HepG2 (cell line): ENCODE data around the gene ZNF777. TPM values are rescaled to one million over a fixed set of nuclear protein-coding genes. Genes with fewer than 3 reads are reported as not detected.

Experiments
- FOSL1 ChIP-seq: sonication (generic); formaldehyde crosslinking; IDR thresholded peaks from 2 replicates; pipeline ENCODE4 v1.9.0; 2021; ENCODE audit warnings: missing genetic modification reagents, borderline replicate concordance
- IRF2 ChIP-seq: IDR thresholded peaks from 2 replicates; pipeline ENCODE4 v1.6.1; 2018; ENCODE audit warnings: missing genetic modification reagents, missing compliant biosample characterization
- MAF1 ChIP-seq: sonication (generic); formaldehyde crosslinking; IDR thresholded peaks from 2 replicates; pipeline ENCODE4 v1.5.0; 2020; ENCODE audit warnings: missing genetic modification reagents, borderline replicate concordance
- RBAK ChIP-seq: sonication (generic); formaldehyde crosslinking; IDR thresholded peaks from 2 replicates; pipeline ENCODE4 v1.5.1; 2020; ENCODE audit warnings: mild to moderate bottlenecking, missing genetic modification reagents
- TBX3 ChIP-seq: fragments of 450-650 bp; IDR thresholded peaks from 2 replicates; pipeline ENCODE4 v1.6.1; 2017; ENCODE audit warnings: antibody characterized with exemption, mild to moderate bottlenecking, inconsistent platforms, borderline replicate concordance
- ZGPAT ChIP-seq: IDR thresholded peaks from 2 replicates; pipeline ENCODE4 v1.6.1; 2016; ENCODE audit warnings: mild to moderate bottlenecking
- ZNF263 ChIP-seq: sonication (generic); formaldehyde crosslinking; IDR thresholded peaks from 2 replicates; pipeline ENCODE4 v1.4.0; 2020; ENCODE audit warnings: missing genetic modification reagents
- ZNF619 ChIP-seq: sonication (generic); formaldehyde crosslinking; IDR thresholded peaks from 2 replicates; pipeline ENCODE4 v1.4.0; 2020; ENCODE audit warnings: mild to moderate bottlenecking, missing genetic modification reagents
- polyA plus RNA-seq, 8 experiments: library from polyadenylated mRNA; depleted of rRNA in 3 of 8; stranded (reverse) in 7 of 8; unstranded in 1 of 8; fragments of >200 nt; fragmentation: Illumina TruSeq in 4 of 8; extraction: Trizol in 4 of 8; gene quantifications; 2 replicates each; pipeline versions ENCODE4 v1.2.1 to v1.2.3, GENCODE V29; 2011 to 2016; ENCODE audit warnings: low read depth in 4 of 8, missing spikeins in 1 of 8, mixed read lengths in 1 of 8; ENCODE audit not compliant: insufficient read depth in 1 of 8
- total RNA-seq, 5 experiments: library from RNA; depleted of rRNA; stranded (reverse); fragments of >200 nt; fragmentation: Illumina TruSeq; extraction: Trizol; gene quantifications; 2 replicates each; pipeline ENCODE4 v1.2.3, GENCODE V29; 2016; ENCODE audit warnings: low read depth in 1 of 5
- TF ChIP-seq, protein P1 (sequence below): sonication (generic); formaldehyde crosslinking; IDR thresholded peaks from 2 replicates; pipeline ENCODE4 v1.5.1; 2020; ENCODE audit warnings: mild to moderate bottlenecking, missing genetic modification reagents, borderline replicate concordance
- TF ChIP-seq, protein P2 (sequence below): sonication (generic); formaldehyde crosslinking; IDR thresholded peaks from 2 replicates; pipeline ENCODE4 v1.5.1; 2020; ENCODE audit warnings: missing genetic modification reagents, mild to moderate bottlenecking, borderline replicate concordance
- TF ChIP-seq, protein P3 (sequence below): sonication (generic); formaldehyde crosslinking; conservative IDR thresholded peaks from 2 replicates; pipeline ENCODE4 v1.4.0; 2020; ENCODE audit warnings: mild to moderate bottlenecking, missing genetic modification reagents, moderate library complexity

ZNF777 gene
- total and polyA plus RNA-seq, 2 of the 13 experiments (the other 11 are each of a cell fraction or from before 2014, with no cell fraction given): 3.8 to 6.0 TPM

DNA sequence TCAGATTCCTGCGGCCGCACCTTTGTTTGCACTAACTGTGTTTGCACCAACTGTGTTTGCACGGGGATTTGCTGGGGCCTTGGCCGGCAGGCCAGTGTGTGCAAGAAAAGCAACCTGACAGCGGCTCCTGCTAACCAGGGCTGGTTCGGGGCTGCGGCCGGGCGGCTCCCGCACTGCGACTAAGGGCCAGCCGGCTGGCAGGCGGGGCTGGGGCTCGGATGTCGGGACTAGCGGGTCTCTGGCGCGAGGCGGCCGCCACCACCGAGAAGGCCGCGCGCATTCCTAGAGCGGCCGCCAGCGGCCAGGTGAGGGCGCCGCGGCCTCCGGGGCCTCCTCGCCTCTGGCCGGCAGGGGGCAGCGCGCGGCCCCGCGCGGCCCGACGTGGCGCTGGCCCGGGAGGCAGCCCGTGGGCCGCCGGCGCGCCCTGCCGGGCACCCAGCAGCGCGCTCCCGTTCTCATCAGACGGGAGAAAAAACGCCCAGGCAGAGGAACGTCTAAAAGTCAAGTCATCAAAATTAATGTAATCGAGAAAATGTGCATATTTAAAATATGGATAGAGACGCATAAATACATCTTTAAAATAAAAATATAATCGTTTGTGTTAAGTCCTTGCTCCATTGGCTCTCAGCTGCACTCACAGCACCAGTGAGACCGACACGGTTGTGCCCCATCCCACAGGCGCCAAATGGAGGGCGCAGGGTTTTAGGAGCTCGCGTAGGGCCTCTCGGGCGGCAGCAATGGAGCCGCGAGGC is 38.5 kb downstream of the ZNF777 start (continued):
- TF ChIP-seq, protein P1, sequence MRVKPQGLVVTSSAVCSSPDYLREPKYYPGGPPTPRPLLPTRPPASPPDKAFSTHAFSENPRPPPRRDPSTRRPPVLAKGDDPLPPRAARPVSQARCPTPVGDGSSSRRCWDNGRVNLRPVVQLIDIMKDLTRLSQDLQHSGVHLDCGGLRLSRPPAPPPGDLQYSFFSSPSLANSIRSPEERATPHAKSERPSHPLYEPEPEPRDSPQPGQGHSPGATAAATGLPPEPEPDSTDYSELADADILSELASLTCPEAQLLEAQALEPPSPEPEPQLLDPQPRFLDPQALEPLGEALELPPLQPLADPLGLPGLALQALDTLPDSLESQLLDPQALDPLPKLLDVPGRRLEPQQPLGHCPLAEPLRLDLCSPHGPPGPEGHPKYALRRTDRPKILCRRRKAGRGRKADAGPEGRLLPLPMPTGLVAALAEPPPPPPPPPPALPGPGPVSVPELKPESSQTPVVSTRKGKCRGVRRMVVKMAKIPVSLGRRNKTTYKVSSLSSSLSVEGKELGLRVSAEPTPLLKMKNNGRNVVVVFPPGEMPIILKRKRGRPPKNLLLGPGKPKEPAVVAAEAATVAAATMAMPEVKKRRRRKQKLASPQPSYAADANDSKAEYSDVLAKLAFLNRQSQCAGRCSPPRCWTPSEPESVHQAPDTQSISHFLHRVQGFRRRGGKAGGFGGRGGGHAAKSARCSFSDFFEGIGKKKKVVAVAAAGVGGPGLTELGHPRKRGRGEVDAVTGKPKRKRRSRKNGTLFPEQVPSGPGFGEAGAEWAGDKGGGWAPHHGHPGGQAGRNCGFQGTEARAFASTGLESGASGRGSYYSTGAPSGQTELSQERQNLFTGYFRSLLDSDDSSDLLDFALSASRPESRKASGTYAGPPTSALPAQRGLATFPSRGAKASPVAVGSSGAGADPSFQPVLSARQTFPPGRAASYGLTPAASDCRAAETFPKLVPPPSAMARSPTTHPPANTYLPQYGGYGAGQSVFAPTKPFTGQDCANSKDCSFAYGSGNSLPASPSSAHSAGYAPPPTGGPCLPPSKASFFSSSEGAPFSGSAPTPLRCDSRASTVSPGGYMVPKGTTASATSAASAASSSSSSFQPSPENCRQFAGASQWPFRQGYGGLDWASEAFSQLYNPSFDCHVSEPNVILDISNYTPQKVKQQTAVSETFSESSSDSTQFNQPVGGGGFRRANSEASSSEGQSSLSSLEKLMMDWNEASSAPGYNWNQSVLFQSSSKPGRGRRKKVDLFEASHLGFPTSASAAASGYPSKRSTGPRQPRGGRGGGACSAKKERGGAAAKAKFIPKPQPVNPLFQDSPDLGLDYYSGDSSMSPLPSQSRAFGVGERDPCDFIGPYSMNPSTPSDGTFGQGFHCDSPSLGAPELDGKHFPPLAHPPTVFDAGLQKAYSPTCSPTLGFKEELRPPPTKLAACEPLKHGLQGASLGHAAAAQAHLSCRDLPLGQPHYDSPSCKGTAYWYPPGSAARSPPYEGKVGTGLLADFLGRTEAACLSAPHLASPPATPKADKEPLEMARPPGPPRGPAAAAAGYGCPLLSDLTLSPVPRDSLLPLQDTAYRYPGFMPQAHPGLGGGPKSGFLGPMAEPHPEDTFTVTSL (CRISPR knock-in tag): no peak
- TF ChIP-seq IRF2 (CRISPR knock-in tag): no peak
- TF ChIP-seq, protein P2, sequence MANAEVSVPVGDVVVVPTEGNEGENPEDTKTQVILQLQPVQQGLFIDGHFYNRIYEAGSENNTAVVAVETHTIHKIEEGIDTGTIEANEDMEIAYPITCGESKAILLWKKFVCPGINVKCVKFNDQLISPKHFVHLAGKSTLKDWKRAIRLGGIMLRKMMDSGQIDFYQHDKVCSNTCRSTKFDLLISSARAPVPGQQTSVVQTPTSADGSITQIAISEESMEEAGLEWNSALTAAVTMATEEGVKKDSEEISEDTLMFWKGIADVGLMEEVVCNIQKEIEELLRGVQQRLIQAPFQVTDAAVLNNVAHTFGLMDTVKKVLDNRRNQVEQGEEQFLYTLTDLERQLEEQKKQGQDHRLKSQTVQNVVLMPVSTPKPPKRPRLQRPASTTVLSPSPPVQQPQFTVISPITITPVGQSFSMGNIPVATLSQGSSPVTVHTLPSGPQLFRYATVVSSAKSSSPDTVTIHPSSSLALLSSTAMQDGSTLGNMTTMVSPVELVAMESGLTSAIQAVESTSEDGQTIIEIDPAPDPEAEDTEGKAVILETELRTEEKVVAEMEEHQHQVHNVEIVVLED (CRISPR knock-in tag): no peak; the same call in 1 of the 2 replicates
- peak; percentile 51; the same call in 1 of the 2 replicates for TF ChIP-seq ZGPAT (CRISPR knock-in tag)
- no peak for TF ChIP-seq FOSL1 (CRISPR knock-in tag)
- no peak for TF ChIP-seq RBAK (CRISPR knock-in tag)
- TF ChIP-seq, protein P3, sequence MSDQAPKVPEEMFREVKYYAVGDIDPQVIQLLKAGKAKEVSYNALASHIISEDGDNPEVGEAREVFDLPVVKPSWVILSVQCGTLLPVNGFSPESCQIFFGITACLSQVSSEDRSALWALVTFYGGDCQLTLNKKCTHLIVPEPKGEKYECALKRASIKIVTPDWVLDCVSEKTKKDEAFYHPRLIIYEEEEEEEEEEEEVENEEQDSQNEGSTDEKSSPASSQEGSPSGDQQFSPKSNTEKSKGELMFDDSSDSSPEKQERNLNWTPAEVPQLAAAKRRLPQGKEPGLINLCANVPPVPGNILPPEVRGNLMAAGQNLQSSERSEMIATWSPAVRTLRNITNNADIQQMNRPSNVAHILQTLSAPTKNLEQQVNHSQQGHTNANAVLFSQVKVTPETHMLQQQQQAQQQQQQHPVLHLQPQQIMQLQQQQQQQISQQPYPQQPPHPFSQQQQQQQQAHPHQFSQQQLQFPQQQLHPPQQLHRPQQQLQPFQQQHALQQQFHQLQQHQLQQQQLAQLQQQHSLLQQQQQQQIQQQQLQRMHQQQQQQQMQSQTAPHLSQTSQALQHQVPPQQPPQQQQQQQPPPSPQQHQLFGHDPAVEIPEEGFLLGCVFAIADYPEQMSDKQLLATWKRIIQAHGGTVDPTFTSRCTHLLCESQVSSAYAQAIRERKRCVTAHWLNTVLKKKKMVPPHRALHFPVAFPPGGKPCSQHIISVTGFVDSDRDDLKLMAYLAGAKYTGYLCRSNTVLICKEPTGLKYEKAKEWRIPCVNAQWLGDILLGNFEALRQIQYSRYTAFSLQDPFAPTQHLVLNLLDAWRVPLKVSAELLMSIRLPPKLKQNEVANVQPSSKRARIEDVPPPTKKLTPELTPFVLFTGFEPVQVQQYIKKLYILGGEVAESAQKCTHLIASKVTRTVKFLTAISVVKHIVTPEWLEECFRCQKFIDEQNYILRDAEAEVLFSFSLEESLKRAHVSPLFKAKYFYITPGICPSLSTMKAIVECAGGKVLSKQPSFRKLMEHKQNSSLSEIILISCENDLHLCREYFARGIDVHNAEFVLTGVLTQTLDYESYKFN (CRISPR knock-in tag): 0 out of 2 replicates have a peak, but pooled peaks have one; percentile 13
- no peak for TF ChIP-seq MAF1 (CRISPR knock-in tag)
- no peak for TF ChIP-seq ZNF263 (CRISPR knock-in tag)
- no peak for TF ChIP-seq ZNF619 (CRISPR knock-in tag)
- no peak for TF ChIP-seq TBX3
